Transverse colon (tissue), 4 donors: ENCODE results near the gene PIGO. TPM values are rescaled to one million over a fixed set of nuclear protein-coding genes. Genes with fewer than 3 reads are reported as not detected.

Experiments used
- DNase-seq: peaks from one replicate; pipeline ENCODE4 v3.0.0-alpha.2; 2019
- H3K27ac ChIP-seq, 4 donors: fragments of 200-600 bp; sonication (generic); 2 replicates each; pipeline ENCODE4 v1.5.1; 2016 to 2018; ENCODE audit warnings: inconsistent platforms in 4 of 4
- H3K27me3 ChIP-seq: fragments of 200-600 bp; sonication (generic); 2 replicates; pipeline ENCODE4 v1.5.1; 2017; ENCODE audit warnings: inconsistent platforms
- H3K36me3 ChIP-seq, 4 donors: fragments of 200-600 bp; sonication (generic); 2 replicates each; pipeline ENCODE4 v1.5.1; 2017 to 2019; ENCODE audit warnings: inconsistent platforms in 4 of 4
- H3K4me1 ChIP-seq, 4 donors: fragments of 200-600 bp; sonication (generic); 2 replicates each; pipeline ENCODE4 v1.5.1; 2017 to 2020; ENCODE audit warnings: inconsistent platforms in 4 of 4
- H3K4me3 ChIP-seq, 4 donors: fragments of 200-600 bp; sonication (generic); 1 replicate in 1 of 4; 2 replicates in 3 of 4; pipeline versions ENCODE4 v1.5.1 to v1.6.1; 2017 to 2019; ENCODE audit warnings: inconsistent platforms in 4 of 4
- H3K9me3 ChIP-seq, 2 donors: fragments of 200-600 bp; sonication (generic); 2 replicates each; pipeline ENCODE4 v1.5.1; 2017 to 2019; ENCODE audit warnings: inconsistent platforms in 2 of 2
- EP300 ChIP-seq: sonication (generic); formaldehyde crosslinking; IDR thresholded peaks from one replicate; pipeline ENCODE4 v1.6.1; 2017; ENCODE audit warnings: antibody characterized with exemption, low read depth
- POLR2A ChIP-seq: fragments of 450-650 bp; IDR thresholded peaks from one replicate; pipeline ENCODE4 v1.6.1; 2016; ENCODE audit warnings: antibody characterized with exemption, mild to moderate bottlenecking, moderate library complexity
- POLR2AphosphoS5 ChIP-seq, 3 donors: sonication (generic); formaldehyde crosslinking; IDR thresholded peaks; one replicate each; pipeline ENCODE4 v1.6.1; 2016; ENCODE audit warnings: antibody characterized with exemption in 3 of 3
- WGBS, 2 donors: methylation state at CpG; one replicate each; pipeline ENCODE4 v1.1.5; 2018; ENCODE audit warnings: low coverage in 1 of 2; 5-methylcytosine and 5-hydroxymethylcytosine counted together
- in situ Hi-C, 4 donors: fragments of 200-750 bp; cut with MboI; loops; one replicate each; pipeline versions ENCODE4 v1.15.0 to v1.15.1; 2017; ENCODE audit warnings: low sequenced_read_pairs in 3 of 4, low pct_ligation_motif_present in 1 of 4, low pct_unique_long_range_greater_than_20kb in 1 of 4
- intact Hi-C: fragments of 100-400 bp; cut with DNase I; formaldehyde crosslinking; loops from one replicate; pipeline ENCODE4 v1.15.1; 2023; ENCODE audit warnings: low total_unique reads
- total RNA-seq, 4 donors: library from RNA; depleted of rRNA; stranded (reverse); fragments of >200 nt; gene quantifications; one replicate each; pipeline ENCODE4 v1.1.0, GENCODE V29; 2016
- TF ChIP-seq, protein P1 (sequence below), 5 experiments: fragments of 200-600 bp in 3 of 5; fragments of 450-650 bp in 2 of 5; sonication (generic) in 3 of 5; IDR thresholded peaks; 1 replicate in 2 of 5; 2 replicates in 3 of 5; pipeline ENCODE4 v1.5.1; 2016 to 2017; ENCODE audit warnings: antibody characterized with exemption in 5 of 5, inconsistent platforms in 3 of 5, mild to moderate bottlenecking in 2 of 5, moderate library complexity in 1 of 5

PIGO gene
- total RNA-seq, 4 donors from 2014 or later, result 19.1 to 50.1 (median 24.8) TPM

DNA sequence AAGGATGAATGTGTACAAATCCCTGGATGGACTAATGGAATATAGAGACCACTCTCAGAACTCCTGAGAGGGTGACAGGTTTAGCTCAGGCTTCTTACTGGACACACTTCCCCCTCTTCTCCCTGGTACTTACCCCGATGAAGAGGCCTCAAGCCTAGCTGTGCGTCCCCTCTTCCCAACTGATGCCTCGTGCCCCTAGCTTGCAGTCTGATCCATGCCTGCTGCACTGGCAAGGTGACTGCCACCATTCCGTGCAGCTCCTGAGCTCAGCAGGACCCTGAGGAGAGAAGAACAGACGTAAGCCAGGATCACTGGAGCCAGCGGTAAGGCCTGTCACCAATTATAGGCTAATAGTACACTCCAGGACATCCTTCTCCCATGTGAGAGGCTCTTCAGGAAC lies 12.1 kb upstream of the PIGO start:
- in situ Hi-C loops, result loop anchor here in 1 of 4 donors (25.0 kb wide), 1 partner anchor 454 kb away; a partner anchor contains a TSS
- H3K27ac ChIP-seq, result no peak overlapping the region
- H3K27me3 ChIP-seq, result no peaks in the 10 kb centered on the region
- no peak for TF ChIP-seq EP300
- TF ChIP-seq, protein P1, sequence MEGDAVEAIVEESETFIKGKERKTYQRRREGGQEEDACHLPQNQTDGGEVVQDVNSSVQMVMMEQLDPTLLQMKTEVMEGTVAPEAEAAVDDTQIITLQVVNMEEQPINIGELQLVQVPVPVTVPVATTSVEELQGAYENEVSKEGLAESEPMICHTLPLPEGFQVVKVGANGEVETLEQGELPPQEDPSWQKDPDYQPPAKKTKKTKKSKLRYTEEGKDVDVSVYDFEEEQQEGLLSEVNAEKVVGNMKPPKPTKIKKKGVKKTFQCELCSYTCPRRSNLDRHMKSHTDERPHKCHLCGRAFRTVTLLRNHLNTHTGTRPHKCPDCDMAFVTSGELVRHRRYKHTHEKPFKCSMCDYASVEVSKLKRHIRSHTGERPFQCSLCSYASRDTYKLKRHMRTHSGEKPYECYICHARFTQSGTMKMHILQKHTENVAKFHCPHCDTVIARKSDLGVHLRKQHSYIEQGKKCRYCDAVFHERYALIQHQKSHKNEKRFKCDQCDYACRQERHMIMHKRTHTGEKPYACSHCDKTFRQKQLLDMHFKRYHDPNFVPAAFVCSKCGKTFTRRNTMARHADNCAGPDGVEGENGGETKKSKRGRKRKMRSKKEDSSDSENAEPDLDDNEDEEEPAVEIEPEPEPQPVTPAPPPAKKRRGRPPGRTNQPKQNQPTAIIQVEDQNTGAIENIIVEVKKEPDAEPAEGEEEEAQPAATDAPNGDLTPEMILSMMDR (IDR thresholded peaks at IDR 0.05), result no peak
- H3K4me3 ChIP-seq, result no peak overlapping the region
- H3K36me3 ChIP-seq, result peaks cover 0 to 37% (median 8%) of the 10 kb centered on the region in 4 donors
- no peak for DNase-seq
- 90% methylated on average over 6 of the region's 6 CpGs; no CpG with 5 or more reads in 1 of the 2 donors for WGBS, 2 donors
- peaks cover 17 to 36% (median 32%) of the 10 kb centered on the region in 4 donors for H3K4me1 ChIP-seq
- intact Hi-C loops, result no loop called here
- no peaks in the 10 kb centered on the region for H3K9me3 ChIP-seq

DNA sequence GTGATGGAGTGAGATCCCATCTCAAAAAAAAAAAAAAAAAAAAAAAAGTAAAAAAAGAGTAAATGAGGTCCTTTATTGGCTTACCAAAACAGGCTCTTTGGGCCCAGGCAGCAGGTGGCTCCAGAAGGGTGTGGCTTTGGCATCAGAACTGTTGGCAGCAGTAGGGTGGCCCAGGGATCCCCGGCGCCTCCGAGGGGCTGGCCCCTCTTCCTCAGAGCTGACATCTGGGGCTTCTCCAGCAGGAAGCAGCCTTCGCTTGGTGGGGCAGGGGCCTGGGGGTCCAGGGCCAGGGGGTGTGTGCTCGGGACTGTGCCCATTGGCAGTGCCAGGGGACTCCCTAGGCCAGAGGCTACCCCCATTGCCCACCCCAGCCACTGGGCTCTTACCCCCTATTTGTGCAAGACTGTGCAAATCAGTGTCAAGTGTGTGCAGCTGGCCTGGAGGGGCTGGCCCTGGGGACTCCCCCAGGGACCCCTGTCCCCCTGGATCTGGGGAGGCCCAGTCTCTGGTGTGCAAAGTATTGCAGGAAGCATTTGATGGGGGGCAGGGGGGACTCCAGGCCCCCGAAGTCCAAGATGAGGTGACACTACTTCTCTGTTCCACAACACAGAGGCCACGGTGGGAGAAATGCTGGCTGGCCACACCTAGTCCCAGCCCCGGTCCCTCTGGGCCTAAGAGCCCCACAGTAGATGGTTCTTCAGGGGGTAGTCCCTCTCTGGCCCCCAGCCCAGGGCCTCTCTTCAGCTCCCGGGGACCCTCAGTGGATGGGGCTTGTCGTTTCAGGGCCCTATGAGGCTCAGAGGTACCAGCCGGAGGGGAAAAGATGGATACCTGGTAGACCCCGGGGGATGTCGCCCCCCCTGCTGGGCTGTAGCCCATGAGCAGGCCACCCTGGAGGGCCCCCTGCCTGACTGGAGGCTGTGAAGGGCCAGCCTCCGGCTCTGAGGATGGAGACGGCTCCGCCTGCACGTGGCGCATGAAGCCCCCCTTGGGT lies 11.2 kb upstream of the PIGO start:
- Histone ChIP-seq H3K4me1 (peaks cover 15 to 30% (median 28%) of the 10 kb centered on the region in 4 donors), H3K9me3 (no peaks in the 10 kb centered on the region), H3K36me3 (peaks cover 0 to 37% (median 8%) of the 10 kb centered on the region in 4 donors), H3K27ac (no peak overlapping the region), H3K4me3 (no peak overlapping the region), H3K27me3 (no peaks in the 10 kb centered on the region)
- intact Hi-C loops (no loop called here), in situ Hi-C loops (loop anchor here in 1 of 4 donors (25.0 kb wide), 1 partner anchor 455 kb away; a partner anchor contains a TSS)
- DNase-seq, result no peak
- TF ChIP-seq, protein P1 (IDR thresholded peaks at IDR 0.05), result no peak
- TF ChIP-seq EP300, result no peak
- TF ChIP-seq POLR2AphosphoS5 (IDR thresholded peaks at IDR 0.05), result no peak
- TF ChIP-seq POLR2A, result no peak
- WGBS, 2 donors, result 56 to 78% methylated on average over 3 to 13 of the region's 18 CpGs

DNA sequence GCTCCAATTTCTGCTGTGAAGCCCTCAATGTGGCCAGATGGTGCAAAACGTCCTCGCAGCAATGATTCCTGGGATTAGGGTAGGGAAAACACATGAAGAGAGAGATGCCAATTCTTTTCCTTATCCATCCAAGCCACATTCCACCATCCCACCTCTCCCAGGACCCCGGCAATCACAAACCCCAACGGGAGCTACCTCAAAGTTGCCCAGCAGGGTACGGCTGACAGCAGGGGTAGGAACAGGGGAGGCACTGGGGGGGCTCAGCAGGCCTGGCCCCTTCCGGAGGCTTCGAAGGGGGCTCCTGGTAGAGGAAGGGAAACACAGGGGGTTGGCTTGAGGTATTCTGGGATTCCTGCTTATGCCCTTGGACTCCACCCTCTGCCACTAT lies 9.9 kb upstream of the PIGO start:
- DNase-seq, result no peak
- H3K4me1 ChIP-seq, result peaks cover 19 to 33% (median 29%) of the 10 kb centered on the region in 4 donors
- H3K27ac ChIP-seq, result no peak overlapping the region
- intact Hi-C loops (no loop called here), in situ Hi-C loops (loop anchor here in 1 of 4 donors (25.0 kb wide), 1 partner anchor 456 kb away; a partner anchor contains a TSS)
- 90 to 96% methylated on average over 3 to 7 of the region's 7 CpGs for WGBS, 2 donors
- TF ChIP-seq POLR2A (no peak), POLR2AphosphoS5 (IDR thresholded peaks at IDR 0.05) (no peak), EP300 (no peak)
- TF ChIP-seq, protein P1 (IDR thresholded peaks at IDR 0.05), result no peak
- no peaks in the 10 kb centered on the region for H3K9me3 ChIP-seq
- H3K27me3 ChIP-seq, result no peaks in the 10 kb centered on the region
- peaks cover 0 to 37% (median 8%) of the 10 kb centered on the region in 4 donors for H3K36me3 ChIP-seq
- no peak overlapping the region for H3K4me3 ChIP-seq

DNA sequence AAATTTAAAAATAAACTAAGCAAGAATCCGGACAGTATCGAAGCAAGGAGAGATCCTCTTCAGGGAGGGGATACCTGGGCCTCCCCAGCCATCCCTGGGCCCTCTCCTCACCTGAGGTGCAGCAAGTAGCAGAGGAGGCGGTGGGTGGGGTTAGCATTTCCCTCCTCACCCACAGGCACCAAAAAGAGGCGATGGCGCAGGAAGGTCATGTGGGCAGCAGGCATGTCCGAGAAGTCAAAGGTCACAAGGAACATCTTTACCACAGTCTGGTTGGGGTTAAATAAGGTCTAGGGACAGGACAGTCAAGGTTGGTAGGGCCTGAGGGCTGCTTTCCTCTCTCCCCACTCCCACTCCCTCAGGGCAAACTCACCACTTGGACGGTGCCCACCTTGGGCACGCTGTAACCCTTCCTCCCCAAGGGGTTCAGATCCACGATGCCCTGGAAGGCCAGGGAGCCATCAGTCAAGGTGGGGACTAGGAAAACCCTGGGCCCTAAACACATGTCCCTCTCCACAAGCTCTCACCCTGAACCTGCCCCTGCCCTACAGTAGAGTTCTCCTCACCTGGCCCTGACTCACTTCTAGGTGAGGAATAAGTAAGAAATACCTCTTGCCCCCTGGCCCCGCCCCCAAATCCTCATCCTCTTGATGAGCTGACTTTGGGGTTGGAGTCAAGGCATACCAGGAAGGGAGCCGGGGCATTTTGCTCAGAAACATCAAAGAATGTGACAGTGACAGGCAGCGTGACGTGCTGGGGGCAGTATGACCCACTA lies 9.4 kb upstream of the PIGO start:
- TF ChIP-seq POLR2AphosphoS5 (IDR thresholded peaks at IDR 0.05), result no peak
- TF ChIP-seq, protein P1 (IDR thresholded peaks at IDR 0.05), result no peak
- 90 to 100% methylated on average over 3 to 13 of the region's 13 CpGs for WGBS, 2 donors
- Histone ChIP-seq H3K36me3 (peaks cover 0 to 43% (median 8%) of the 10 kb centered on the region in 4 donors), H3K4me3 (no peak overlapping the region), H3K27ac (no peak overlapping the region), H3K27me3 (no peaks in the 10 kb centered on the region), H3K4me1 (peaks cover 18 to 33% (median 25%) of the 10 kb centered on the region in 4 donors), H3K9me3 (no peaks in the 10 kb centered on the region)
- in situ Hi-C loops (loop anchor here in 1 of 4 donors (25.0 kb wide), 1 partner anchor 457 kb away; a partner anchor contains a TSS), intact Hi-C loops (no loop called here)
- no peak for DNase-seq
